ENCODE results near the gene GTF2F1.
A peak's percentile ranks its signal among the peaks of the same experiment; 100 is the strongest.
"Not testable (repeated sequence)": the region's sequence is repeated elsewhere in the genome, so short reads cannot be mapped to it uniquely, and the experiment has no call there.

GTF2F1 gene

GRCh38 chr19:6417713-6418561, 25.0 kb upstream of the GTF2F1 start:
- no peak for DNase-seq (ENCODE audit: low read depth in 2 of 2)

- no peak for DNase-seq (ENCODE audit: low read depth in 2 of 2)
Observed at GRCh38 chr19:6416658-6417405, 23.9 kb upstream of the GTF2F1 start.

- DNase-seq (ENCODE audit: low read depth in 2 of 2): no peak
Observed at GRCh38 chr19:6415591-6416190, 22.7 kb upstream of the GTF2F1 start.

GRCh38 chr19:6414793-6415590, 22.0 kb upstream of the GTF2F1 start:
- no peak for DNase-seq (ENCODE audit: low read depth in 2 of 2)

GRCh38 chr19:6413721-6414643, 21.0 kb upstream of the GTF2F1 start:
- DNase-seq (ENCODE audit: low read depth in 2 of 2): no peak

GRCh38 chr19:6413291-6413690, 20.3 kb upstream of the GTF2F1 start:
- no peak for DNase-seq (ENCODE audit: low read depth in 2 of 2)

- DNase-seq (ENCODE audit: low read depth in 2 of 2): peak in 1 of 2 donors; percentile 24
Observed at GRCh38 chr19:6412447-6413091, 19.6 kb upstream of the GTF2F1 start.

GRCh38 chr19:6412061-6412446, 19.1 kb upstream of the GTF2F1 start:
- no peak for DNase-seq (ENCODE audit: low read depth in 2 of 2)

- no peak for DNase-seq (ENCODE audit: low read depth in 2 of 2)
Observed at GRCh38 chr19:6409346-6409745, 16.4 kb upstream of the GTF2F1 start.

- no peak for DNase-seq (ENCODE audit: low read depth in 2 of 2)
Observed at GRCh38 chr19:6406401-6406800, 13.4 kb upstream of the GTF2F1 start.

GRCh38 chr19:6402837-6403608, 10.1 kb upstream of the GTF2F1 start:
- no peak for DNase-seq (ENCODE audit: low read depth in 2 of 2)

- DNase-seq (ENCODE audit: low read depth in 2 of 2): no peak
Observed at GRCh38 chr19:6402058-6402457, 9.1 kb upstream of the GTF2F1 start.

- DNase-seq (ENCODE audit: low read depth in 2 of 2): not testable (repeated sequence)
Observed at GRCh38 chr19:6400062-6400944, 7.3 kb upstream of the GTF2F1 start.

- DNase-seq (ENCODE audit: low read depth in 2 of 2): no peak
Observed at GRCh38 chr19:6396305-6396704, 3.3 kb upstream of the GTF2F1 start.

- DNase-seq (ENCODE audit: low read depth in 2 of 2): no peak
Observed at GRCh38 chr19:6394831-6395230, 1.9 kb upstream of the GTF2F1 start.

GRCh38 chr19:6393983-6394412, 1.0 kb upstream of the GTF2F1 start:
- no peak for DNase-seq (ENCODE audit: low read depth in 2 of 2)

- DNase-seq (ENCODE audit: low read depth in 2 of 2): no peak
Observed at GRCh38 chr19:6392221-6393073, 517 bp downstream of the GTF2F1 start.

Measured in stimulated activated CD8-positive, alpha-beta memory T cell treated with anti-CD3 and anti-CD28 coated beads, Interleukin-15, amount 100 ng/mL, for 48 hours (primary cell).